Sigmoid colon (tissue), 4 donors: ENCODE measurements around the gene BSG.

Source experiments
- POLR2A ChIP-seq, 2 donors: fragments of 450-650 bp; IDR thresholded peaks; one replicate each; pipeline ENCODE4 v1.6.1; 2016; ENCODE audit warnings: antibody characterized with exemption in 2 of 2, mild to moderate bottlenecking in 2 of 2, moderate library complexity in 2 of 2
- POLR2AphosphoS5 ChIP-seq, 4 donors: sonication (generic); formaldehyde crosslinking; IDR thresholded peaks; one replicate each; pipeline ENCODE4 v1.6.1; 2017; ENCODE audit warnings: antibody characterized with exemption in 4 of 4
- TF ChIP-seq, protein P1 (sequence below), 4 experiments: fragments of 450-650 bp in 3 of 4; fragments of 200-600 bp in 1 of 4; IDR thresholded peaks; one replicate each; pipeline ENCODE4 v1.5.1; 2016 to 2019; ENCODE audit warnings: antibody characterized with exemption in 4 of 4, mild to moderate bottlenecking in 3 of 4, moderate library complexity in 2 of 4

DNA sequence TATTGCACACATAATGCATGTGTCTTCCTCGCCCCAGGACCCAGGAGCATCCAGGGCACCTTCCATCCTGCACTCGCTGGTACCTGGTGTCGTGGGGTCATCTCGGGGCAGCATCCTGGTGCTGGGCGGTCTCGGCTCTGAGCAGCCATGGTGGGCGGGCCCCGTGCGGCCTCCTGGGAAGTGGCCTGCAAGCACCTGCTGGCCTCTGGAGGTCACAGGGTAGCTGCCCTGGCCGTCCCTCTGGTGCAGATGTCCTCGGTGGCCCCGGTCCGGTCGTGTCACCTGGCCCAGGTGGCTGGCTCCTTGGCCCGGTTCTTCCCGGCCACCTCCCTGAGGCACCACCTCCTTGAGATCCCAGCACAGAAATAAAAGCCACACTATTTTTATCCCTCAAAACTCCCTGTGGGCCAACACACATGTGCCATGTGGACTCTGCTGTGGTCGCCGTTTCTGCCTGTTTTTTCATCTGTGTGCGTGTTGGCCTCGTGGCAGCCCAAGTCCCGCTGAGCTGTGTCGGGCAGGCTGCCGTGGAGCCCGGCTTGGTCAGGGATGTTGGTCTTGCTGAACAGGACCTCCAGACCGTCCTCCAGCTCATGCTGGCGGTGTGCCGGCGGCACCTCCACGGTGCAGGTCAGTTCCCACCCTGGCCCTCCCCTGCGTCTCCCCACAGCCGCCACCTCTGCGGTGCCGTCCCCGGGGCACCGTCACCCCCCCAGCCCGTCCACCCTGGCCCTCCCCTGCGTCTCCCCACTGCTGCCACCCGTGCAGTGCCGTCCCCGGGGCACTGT is 33.6 kb upstream of the BSG start:
- TF ChIP-seq, protein P1, sequence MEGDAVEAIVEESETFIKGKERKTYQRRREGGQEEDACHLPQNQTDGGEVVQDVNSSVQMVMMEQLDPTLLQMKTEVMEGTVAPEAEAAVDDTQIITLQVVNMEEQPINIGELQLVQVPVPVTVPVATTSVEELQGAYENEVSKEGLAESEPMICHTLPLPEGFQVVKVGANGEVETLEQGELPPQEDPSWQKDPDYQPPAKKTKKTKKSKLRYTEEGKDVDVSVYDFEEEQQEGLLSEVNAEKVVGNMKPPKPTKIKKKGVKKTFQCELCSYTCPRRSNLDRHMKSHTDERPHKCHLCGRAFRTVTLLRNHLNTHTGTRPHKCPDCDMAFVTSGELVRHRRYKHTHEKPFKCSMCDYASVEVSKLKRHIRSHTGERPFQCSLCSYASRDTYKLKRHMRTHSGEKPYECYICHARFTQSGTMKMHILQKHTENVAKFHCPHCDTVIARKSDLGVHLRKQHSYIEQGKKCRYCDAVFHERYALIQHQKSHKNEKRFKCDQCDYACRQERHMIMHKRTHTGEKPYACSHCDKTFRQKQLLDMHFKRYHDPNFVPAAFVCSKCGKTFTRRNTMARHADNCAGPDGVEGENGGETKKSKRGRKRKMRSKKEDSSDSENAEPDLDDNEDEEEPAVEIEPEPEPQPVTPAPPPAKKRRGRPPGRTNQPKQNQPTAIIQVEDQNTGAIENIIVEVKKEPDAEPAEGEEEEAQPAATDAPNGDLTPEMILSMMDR (IDR thresholded peaks at IDR 0.05): no peak
- TF ChIP-seq POLR2AphosphoS5 (IDR thresholded peaks at IDR 0.05) (no peak), POLR2A (IDR thresholded peaks at IDR 0.05) (no peak)
